A673 (cell line): ENCODE data around the gene KRTAP10-2. TPM values are rescaled to one million over a fixed set of nuclear protein-coding genes. Genes with fewer than 3 reads are reported as not detected.

ENCODE experiments used
- BruUV-seq: library from RNA; stranded (reverse); fragments of 400-500 nt; replicated peaks from 2 replicates; lab custom pipeline; 2021; lab: Mats Ljungman, UMichigan
- CTCF ChIA-PET: fragments of 300-600 bp; sonication (Branson Sonifier 250); formaldehyde crosslinking; loops from one replicate; lab custom pipeline; 2022; ENCODE audit warnings: antibody characterized with exemption; lab: Charles Lee
- POLR2A ChIA-PET: fragments of 300-600 bp; sonication (Branson Sonifier 250); formaldehyde crosslinking; loops from one replicate; lab custom pipeline; 2022; ENCODE audit warnings: antibody characterized with exemption; ENCODE audit not compliant: low non-redundant PET; lab: Charles Lee
- DNase-seq: peaks from one replicate; pipeline ENCODE4 v3.0.0-alpha.2; 2015; ENCODE audit warnings: low spot score
- H3K27ac ChIP-seq: fragments of 200-600 bp; sonication (generic); 2 replicates; pipeline ENCODE4 v1.5.1; 2016; ENCODE audit warnings: mixed run types, low read depth, mild to moderate bottlenecking, mixed read lengths, antibody characterized with exemption, low read length; ENCODE audit not compliant: poor library complexity, severe bottlenecking
- H3K27me3 ChIP-seq: fragments of 200-600 bp; sonication (generic); replicated peaks from 2 replicates; pipeline ENCODE4 v1.6.1; 2017; ENCODE audit warnings: mixed run types, low read depth, mild to moderate bottlenecking, mixed read lengths, antibody characterized with exemption, low read length; ENCODE audit not compliant: insufficient read depth, poor library complexity
- H3K36me3 ChIP-seq: fragments of 200-600 bp; sonication (generic); 2 replicates; pipeline ENCODE4 v1.6.1; 2016; ENCODE audit warnings: mixed run types, mild to moderate bottlenecking, mixed read lengths, antibody characterized with exemption, low read length; ENCODE audit not compliant: insufficient read depth, poor library complexity, severe bottlenecking
- H3K4me1 ChIP-seq: fragments of 200-600 bp; sonication (generic); 2 replicates; pipeline ENCODE4 v1.6.1; 2017; ENCODE audit warnings: mixed run types, mild to moderate bottlenecking, mixed read lengths, antibody characterized with exemption, low read length; ENCODE audit not compliant: insufficient read depth, poor library complexity, severe bottlenecking
- H3K4me3 ChIP-seq: fragments of 200-600 bp; sonication (generic); 2 replicates; pipeline ENCODE4 v1.5.1; 2016; ENCODE audit warnings: low read depth, mixed run types, mild to moderate bottlenecking, mixed read lengths, low read length; ENCODE audit not compliant: poor library complexity, severe bottlenecking
- H3K9me3 ChIP-seq: fragments of 200-600 bp; sonication (generic); 2 replicates; pipeline ENCODE4 v1.6.1; 2016; ENCODE audit warnings: mixed run types, low read depth, mild to moderate bottlenecking, mixed read lengths, antibody characterized with exemption, low read length; ENCODE audit not compliant: poor library complexity, severe bottlenecking
- CTCF ChIP-seq: fragments of 300-800, 200-600 bp; sonication (generic); conservative IDR thresholded peaks from 2 replicates; pipeline ENCODE4 v1.5.1; 2017; ENCODE audit warnings: low read depth, mild to moderate bottlenecking, antibody characterized with exemption, low read length, moderate library complexity, mixed read lengths
- EZH2 ChIP-seq: fragments of 200-600 bp; sonication (generic); IDR thresholded peaks from 2 replicates; pipeline ENCODE4 v1.6.1; 2017; ENCODE audit warnings: borderline replicate concordance, low read depth, mild to moderate bottlenecking, mixed read lengths, antibody characterized with exemption, low read length; ENCODE audit not compliant: poor library complexity, severe bottlenecking
- intact Hi-C: fragments of 100-400 bp; cut with micrococcal nuclease; formaldehyde crosslinking; loops from one replicate; pipeline ENCODE4 v1.10.0; 2022; ENCODE audit not compliant: unreplicated experiment
- total RNA-seq: library from RNA; stranded (reverse); gene quantifications from 2 replicates; pipeline ENCODE4 v1.2.3, GENCODE V29; 2021

Gene KRTAP10-2
- total RNA-seq, 1 experiment from 2014 or later: 0.69 TPM

GRCh38 chr21:44557491-44558328, 6.4 kb upstream of the KRTAP10-2 start:
- intact Hi-C loops: no loop called here
- POLR2A ChIA-PET: no interaction called here
- Histone ChIP-seq H3K4me1 (no peaks in the 10 kb centered on the region), H3K36me3 (no peaks in the 10 kb centered on the region), H3K27ac (no peak overlapping the region), H3K4me3 (no peak overlapping the region), H3K27me3 (no peaks in the 10 kb centered on the region), H3K9me3 (no peaks in the 10 kb centered on the region)
- no peak for DNase-seq
- no TSS peak for BruUV-seq
- TF ChIP-seq EZH2 (no peak), CTCF (no peak)
- CTCF ChIA-PET: no interaction called here

GRCh38 chr21:44556879-44557278, 5.6 kb upstream of the KRTAP10-2 start:
- intact Hi-C loops: no loop called here
- Histone ChIP-seq H3K9me3 (no peaks in the 10 kb centered on the region), H3K4me1 (no peaks in the 10 kb centered on the region), H3K36me3 (no peaks in the 10 kb centered on the region), H3K27ac (no peak overlapping the region), H3K27me3 (no peaks in the 10 kb centered on the region), H3K4me3 (no peak overlapping the region)
- DNase-seq: no peak
- ChIA-PET POLR2A (no interaction called here), CTCF (no interaction called here)
- TF ChIP-seq CTCF (no peak), EZH2 (no peak)
- BruUV-seq: no TSS peak

- TF ChIP-seq CTCF (no peak), EZH2 (no peak)
- intact Hi-C loops: no loop called here
- CTCF ChIA-PET: no interaction called here
Measured at GRCh38 chr21:44555200-44555875, 4.0 kb upstream of the KRTAP10-2 start.

More at GRCh38 chr21:44555200-44555875, 4.0 kb upstream of the KRTAP10-2 start:
- no TSS peak for BruUV-seq
- H3K27ac ChIP-seq: no peak overlapping the region
- POLR2A ChIA-PET: no interaction called here
- no peaks in the 10 kb centered on the region for H3K36me3 ChIP-seq
- H3K9me3 ChIP-seq: no peaks in the 10 kb centered on the region
- H3K27me3 ChIP-seq: no peaks in the 10 kb centered on the region
- no peak for DNase-seq
- H3K4me1 ChIP-seq: no peaks in the 10 kb centered on the region
- no peak overlapping the region for H3K4me3 ChIP-seq
